Measurements from ENCODE around the gene DAZL. TPM values are rescaled to one million over a fixed set of nuclear protein-coding genes. Genes with fewer than 3 reads are reported as not detected.

DAZL gene
- total and polyA plus RNA-seq, 9 of the 15 experiments (the other 6 are each of a cell fraction or from before 2014, with no cell fraction given) = not detected

DNA sequence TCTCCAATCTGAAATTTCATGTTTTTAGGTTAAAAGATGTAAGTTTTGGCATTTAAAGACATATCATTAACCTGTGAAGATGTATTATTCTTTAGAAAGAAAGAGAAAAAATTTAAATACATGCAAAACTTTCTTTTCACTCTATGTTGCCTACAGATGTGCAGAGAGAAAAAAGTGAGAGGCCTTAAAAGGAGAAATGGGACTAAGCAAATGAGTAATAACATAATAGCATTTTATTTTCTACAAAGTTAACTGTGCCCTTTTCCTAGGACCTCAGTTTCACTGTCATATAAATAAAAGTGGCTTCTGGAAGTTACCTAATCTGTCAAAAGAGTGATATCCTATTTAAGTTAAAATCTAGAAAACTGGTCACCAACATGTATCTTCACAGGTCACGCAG is 16.1 kb downstream of the DAZL start:
- H2AFZ ChIP-seq (ENCODE audit: low read depth, low read length) = no peak overlapping the region
- no TSS peak for BruUV-seq (replicated peaks)
- H3K79me2 ChIP-seq (ENCODE audit: control insufficient read depth, insufficient read depth, low read length) = no peaks in the 10 kb centered on the region
- POLR2A ChIA-PET = no interaction called here
- in situ Hi-C loops (cut with MboI) (no loop called here), intact Hi-C loops (cut with micrococcal nuclease) (no loop called here)
- FAIRE-seq = no peak
- H3K9me3 ChIP-seq (replicated peaks; ENCODE audit: control insufficient read depth, insufficient read depth, low read depth, low read length) = no peaks in the 10 kb centered on the region
- H3K4me1 ChIP-seq (replicated peaks in 1 of 2; ENCODE audit: control insufficient read depth in 2 of 2, insufficient read depth in 2 of 2, low read length in 2 of 2) = no peaks in the 10 kb centered on the region
- CTCF ChIA-PET (ENCODE audit: low intra/inter-chr PET ratio) = no interaction called here
- H3K36me3 ChIP-seq (ENCODE audit: control insufficient read depth, insufficient read depth, low read length) = no peaks in the 10 kb centered on the region
- DNase-seq (ENCODE audit: extremely low read depth in 1 of 4, low spot score in 3 of 4) = no peak
- no peak overlapping the region for H3K4me2 ChIP-seq (ENCODE audit: insufficient read depth, low read length)
- H3K9me1 ChIP-seq (ENCODE audit: control insufficient read depth, insufficient read depth, low read length) = no peaks in the 10 kb centered on the region
- no peak overlapping the region for H3K4me3 ChIP-seq
- H3K27ac ChIP-seq (ENCODE audit: extremely low read depth, low read depth, low read length) = no peak overlapping the region
- H3K9ac ChIP-seq (ENCODE audit: insufficient read depth in 1 of 2, low read depth in 2 of 2, low read length in 2 of 2) = no peak overlapping the region
- ATAC-seq = no peak
- no peaks in the 10 kb centered on the region for H4K20me1 ChIP-seq (replicated peaks; ENCODE audit: control insufficient read depth, insufficient read depth, low read length)
- 0% methylated on average over 1 of the region's 1 CpG for WGBS (ENCODE audit: insufficient coverage, low coverage, missing lambda C conversion rate)
- peaks cover 0 to 2% of the 10 kb centered on the region in 2 experiments; a peak in 3 of 5 replicates for H3K27me3 ChIP-seq (ENCODE audit: control insufficient read depth in 2 of 2, insufficient read depth in 2 of 2, low read length in 2 of 2)
- TF ChIP-seq, protein P1, sequence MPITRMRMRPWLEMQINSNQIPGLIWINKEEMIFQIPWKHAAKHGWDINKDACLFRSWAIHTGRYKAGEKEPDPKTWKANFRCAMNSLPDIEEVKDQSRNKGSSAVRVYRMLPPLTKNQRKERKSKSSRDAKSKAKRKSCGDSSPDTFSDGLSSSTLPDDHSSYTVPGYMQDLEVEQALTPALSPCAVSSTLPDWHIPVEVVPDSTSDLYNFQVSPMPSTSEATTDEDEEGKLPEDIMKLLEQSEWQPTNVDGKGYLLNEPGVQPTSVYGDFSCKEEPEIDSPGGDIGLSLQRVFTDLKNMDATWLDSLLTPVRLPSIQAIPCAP (CRISPR knock-in tag; IDR thresholded peaks at IDR 0.05; ENCODE audit: borderline replicate concordance) = no peak
- TF ChIP-seq POU5F1 (IDR thresholded peaks at IDR 0.05; ENCODE audit: borderline replicate concordance, low read depth, low read length, partially characterized antibody) (no peak), SNIP1 (IDR thresholded peaks at IDR 0.05; ENCODE audit: low read depth) (no peak), ZNF174 (CRISPR knock-in tag; IDR thresholded peaks at IDR 0.05) (no peak), RAD21 (CRISPR knock-in tag; conservative IDR thresholded peaks at IDR 0.05 in 1 of 2, IDR thresholded peaks at IDR 0.05 in 1 of 2) (no peak), HDAC6 (IDR thresholded peaks at IDR 0.05; ENCODE audit: low read depth, low read length) (no peak), GATAD2B (IDR thresholded peaks at IDR 0.05; ENCODE audit: borderline replicate concordance) (no peak), ZNF589 (CRISPR knock-in tag; IDR thresholded peaks at IDR 0.05; ENCODE audit: low read depth) (no peak), RBM39 (optimal IDR thresholded peaks at IDR 0.05; ENCODE audit: low read depth, low read length) (no peak), ARNT (IDR thresholded peaks at IDR 0.05) (no peak), CEBPG (CRISPR knock-in tag; IDR thresholded peaks at IDR 0.05) (no peak), CEBPG (tag; conservative IDR thresholded peaks at IDR 0.05 in 1 of 2, IDR thresholded peaks at IDR 0.05 in 1 of 2) (no peak)
- TF ChIP-seq, protein P2, sequence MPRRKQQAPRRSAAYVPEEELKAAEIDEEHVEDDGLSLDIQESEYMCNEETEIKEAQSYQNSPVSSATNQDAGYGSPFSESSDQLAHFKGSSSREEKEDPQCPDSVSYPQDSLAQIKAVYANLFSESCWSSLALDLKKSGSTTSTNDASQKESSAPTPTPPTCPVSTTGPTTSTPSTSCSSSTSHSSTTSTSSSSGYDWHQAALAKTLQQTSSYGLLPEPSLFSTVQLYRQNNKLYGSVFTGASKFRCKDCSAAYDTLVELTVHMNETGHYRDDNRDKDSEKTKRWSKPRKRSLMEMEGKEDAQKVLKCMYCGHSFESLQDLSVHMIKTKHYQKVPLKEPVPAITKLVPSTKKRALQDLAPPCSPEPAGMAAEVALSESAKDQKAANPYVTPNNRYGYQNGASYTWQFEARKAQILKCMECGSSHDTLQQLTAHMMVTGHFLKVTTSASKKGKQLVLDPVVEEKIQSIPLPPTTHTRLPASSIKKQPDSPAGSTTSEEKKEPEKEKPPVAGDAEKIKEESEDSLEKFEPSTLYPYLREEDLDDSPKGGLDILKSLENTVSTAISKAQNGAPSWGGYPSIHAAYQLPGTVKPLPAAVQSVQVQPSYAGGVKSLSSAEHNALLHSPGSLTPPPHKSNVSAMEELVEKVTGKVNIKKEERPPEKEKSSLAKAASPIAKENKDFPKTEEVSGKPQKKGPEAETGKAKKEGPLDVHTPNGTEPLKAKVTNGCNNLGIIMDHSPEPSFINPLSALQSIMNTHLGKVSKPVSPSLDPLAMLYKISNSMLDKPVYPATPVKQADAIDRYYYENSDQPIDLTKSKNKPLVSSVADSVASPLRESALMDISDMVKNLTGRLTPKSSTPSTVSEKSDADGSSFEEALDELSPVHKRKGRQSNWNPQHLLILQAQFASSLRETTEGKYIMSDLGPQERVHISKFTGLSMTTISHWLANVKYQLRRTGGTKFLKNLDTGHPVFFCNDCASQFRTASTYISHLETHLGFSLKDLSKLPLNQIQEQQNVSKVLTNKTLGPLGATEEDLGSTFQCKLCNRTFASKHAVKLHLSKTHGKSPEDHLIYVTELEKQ (CRISPR knock-in tag; IDR thresholded peaks at IDR 0.05) = no peak
- TF ChIP-seq, protein P3, sequence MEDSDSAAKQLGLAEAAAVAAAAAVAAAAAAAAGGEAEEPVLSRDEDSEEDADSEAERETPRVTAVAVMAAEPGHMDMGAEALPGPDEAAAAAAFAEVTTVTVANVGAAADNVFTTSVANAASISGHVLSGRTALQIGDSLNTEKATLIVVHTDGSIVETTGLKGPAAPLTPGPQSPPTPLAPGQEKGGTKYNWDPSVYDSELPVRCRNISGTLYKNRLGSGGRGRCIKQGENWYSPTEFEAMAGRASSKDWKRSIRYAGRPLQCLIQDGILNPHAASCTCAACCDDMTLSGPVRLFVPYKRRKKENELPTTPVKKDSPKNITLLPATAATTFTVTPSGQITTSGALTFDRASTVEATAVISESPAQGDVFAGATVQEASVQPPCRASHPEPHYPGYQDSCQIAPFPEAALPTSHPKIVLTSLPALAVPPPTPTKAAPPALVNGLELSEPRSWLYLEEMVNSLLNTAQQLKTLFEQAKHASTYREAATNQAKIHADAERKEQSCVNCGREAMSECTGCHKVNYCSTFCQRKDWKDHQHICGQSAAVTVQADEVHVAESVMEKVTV (CRISPR knock-in tag; IDR thresholded peaks at IDR 0.05) = no peak
